ENCODE data around the gene COMMD3. TPM values are rescaled to one million over a fixed set of nuclear protein-coding genes. Genes with fewer than 3 reads are reported as not detected.
A peak's percentile ranks its signal among the peaks of the same experiment; 100 is the strongest.

Gene COMMD3
- total and polyA plus RNA-seq, 2 donors (not counting 1 experiment from before 2014, with no cell fraction given), result 46.0 to 74.3 TPM

DNA sequence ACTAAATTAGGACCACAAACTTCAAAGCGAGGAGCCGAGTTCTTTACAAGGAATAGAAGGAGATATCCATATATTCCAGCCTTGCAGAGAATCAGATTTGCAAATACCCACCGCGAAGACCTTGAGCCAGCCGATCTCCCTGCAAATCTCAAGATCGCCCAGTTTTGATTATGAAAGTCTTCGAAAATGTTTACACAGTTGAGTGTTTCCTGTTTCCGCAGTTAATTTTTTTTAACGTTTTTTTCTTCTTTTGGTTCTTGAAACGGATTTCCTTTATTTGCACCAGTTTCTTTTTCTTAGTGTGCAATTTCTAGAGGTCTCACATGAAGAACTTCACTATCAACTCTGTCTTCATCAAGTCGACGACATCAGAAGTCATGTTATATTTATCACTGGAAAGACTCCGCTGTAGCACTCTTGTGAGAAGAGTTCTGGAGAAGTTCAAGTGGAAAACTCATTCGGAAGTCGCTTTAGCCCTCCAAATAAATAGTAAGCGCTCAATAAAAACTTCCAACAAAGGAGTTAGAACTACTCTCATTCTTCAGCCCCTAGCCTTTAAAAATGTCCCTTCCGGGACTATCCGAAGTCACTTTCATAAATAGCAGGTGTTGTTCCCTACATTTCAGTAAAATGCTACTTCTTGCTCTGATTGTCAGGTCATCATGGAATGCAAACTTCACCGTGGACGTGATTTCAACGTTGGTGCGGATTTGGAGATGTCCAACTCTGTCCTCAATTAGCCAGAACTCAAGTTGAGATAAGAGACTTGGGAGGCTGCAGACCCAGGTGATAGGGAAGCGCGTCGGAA, 17.2 kb downstream of the COMMD3 start:
- peak overlapping the region; percentile 53 for H3K9ac ChIP-seq (ENCODE audit: low read length)
- peaks cover 4 to 14% of the 10 kb centered on the region in 2 experiments for H3K36me3 ChIP-seq (replicated peaks in 1 of 2; ENCODE audit: control extremely low read depth in 1 of 2, control insufficient read depth in 1 of 2, extremely low read depth in 1 of 2, insufficient read depth in 2 of 2, low read length in 1 of 2)
- H3K4me2 ChIP-seq (replicated peaks; ENCODE audit: low read depth, low read length, poor library complexity, severe bottlenecking), result peak overlapping the region; percentile 92
- peak overlapping the region; percentile 19 to 52 for H3K27ac ChIP-seq (ENCODE audit: low read length in 2 of 2)
- Mint-ChIP-seq H3K9me3 (ENCODE audit: insufficient read depth) (no peaks in the 10 kb centered on the region), H3K4me3 (peak overlapping the region; percentile 83), H3K27me3 (peaks cover 17% of the 10 kb centered on the region), H3K27ac (peak overlapping the region; percentile 75), H3K4me1 (peaks cover 35% of the 10 kb centered on the region)
- peaks cover 44 to 49% of the 10 kb centered on the region in 2 donors for H3K4me1 ChIP-seq (ENCODE audit: control insufficient read depth in 2 of 2, insufficient read depth in 2 of 2, low read length in 2 of 2)
- H3K27me3 ChIP-seq (replicated peaks in 1 of 4; ENCODE audit: control extremely low read depth in 1 of 4, control insufficient read depth in 3 of 4, insufficient read depth in 4 of 4, low read length in 3 of 4), result peaks cover 4 to 38% (median 27%) of the 10 kb centered on the region in 4 experiments
- H4K20me1 ChIP-seq (ENCODE audit: control insufficient read depth, insufficient read depth, low read length, poor library complexity, severe bottlenecking), result no peaks in the 10 kb centered on the region
- POLR2A ChIA-PET, result interaction anchor here (0.6 to 1.5 kb wide), 3 partner anchors 9 to 11 kb away, joined by 3 to 4 read pairs (median 3); no protein-coding TSS in a partner anchor
- intact Hi-C loops (cut with micrococcal nuclease), result loop anchor here (1.0 kb wide), 1 partner anchor 8 kb away; no protein-coding TSS in a partner anchor
- peaks cover 3 to 33% (median 3%) of the 10 kb centered on the region in 3 donors for H3K9me3 ChIP-seq (ENCODE audit: control extremely low read depth in 1 of 3, control insufficient read depth in 2 of 3, insufficient read depth in 1 of 3, low read length in 2 of 3)
- no peak for ATAC-seq (ENCODE audit: low read depth)
- 55% methylated on average over 9 of the region's 25 CpGs for WGBS (ENCODE audit: insufficient coverage)
- peak overlapping the region in 4 of 5 experiments; percentile 5 to 56 (median 41) for H3K4me3 ChIP-seq (ENCODE audit: control extremely low read depth in 1 of 5, extremely low read depth in 1 of 5, insufficient read depth in 1 of 5, low read depth in 2 of 5, low read length in 4 of 5)
- CTCF ChIA-PET, result no interaction called here
- TF ChIP-seq, protein P1, sequence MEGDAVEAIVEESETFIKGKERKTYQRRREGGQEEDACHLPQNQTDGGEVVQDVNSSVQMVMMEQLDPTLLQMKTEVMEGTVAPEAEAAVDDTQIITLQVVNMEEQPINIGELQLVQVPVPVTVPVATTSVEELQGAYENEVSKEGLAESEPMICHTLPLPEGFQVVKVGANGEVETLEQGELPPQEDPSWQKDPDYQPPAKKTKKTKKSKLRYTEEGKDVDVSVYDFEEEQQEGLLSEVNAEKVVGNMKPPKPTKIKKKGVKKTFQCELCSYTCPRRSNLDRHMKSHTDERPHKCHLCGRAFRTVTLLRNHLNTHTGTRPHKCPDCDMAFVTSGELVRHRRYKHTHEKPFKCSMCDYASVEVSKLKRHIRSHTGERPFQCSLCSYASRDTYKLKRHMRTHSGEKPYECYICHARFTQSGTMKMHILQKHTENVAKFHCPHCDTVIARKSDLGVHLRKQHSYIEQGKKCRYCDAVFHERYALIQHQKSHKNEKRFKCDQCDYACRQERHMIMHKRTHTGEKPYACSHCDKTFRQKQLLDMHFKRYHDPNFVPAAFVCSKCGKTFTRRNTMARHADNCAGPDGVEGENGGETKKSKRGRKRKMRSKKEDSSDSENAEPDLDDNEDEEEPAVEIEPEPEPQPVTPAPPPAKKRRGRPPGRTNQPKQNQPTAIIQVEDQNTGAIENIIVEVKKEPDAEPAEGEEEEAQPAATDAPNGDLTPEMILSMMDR (IDR thresholded peaks at IDR 0.05), result no peak
- no peak for TF ChIP-seq EZH2 (IDR thresholded peaks at IDR 0.05; ENCODE audit: borderline replicate concordance, insufficient read depth, low read depth, low read length, poor library complexity, severe bottlenecking)
- DNase-seq, result peak; percentile 65
- peak overlapping the region; percentile 81 for H2AFZ ChIP-seq (ENCODE audit: insufficient read depth, low read depth, low read length, poor library complexity, severe bottlenecking)
- H3K79me2 ChIP-seq (ENCODE audit: control insufficient read depth, insufficient read depth, low read length), result no peaks in the 10 kb centered on the region

- Histone ChIP-seq H3K79me2 (ENCODE audit: control insufficient read depth, insufficient read depth, low read length) (no peaks in the 10 kb centered on the region), H3K36me3 (replicated peaks in 1 of 2; ENCODE audit: control extremely low read depth in 1 of 2, control insufficient read depth in 1 of 2, extremely low read depth in 1 of 2, insufficient read depth in 2 of 2, low read length in 1 of 2) (peaks cover 4 to 10% of the 10 kb centered on the region in 2 experiments), H3K9ac (ENCODE audit: low read length) (peak overlapping the region; percentile 53), H2AFZ (ENCODE audit: insufficient read depth, low read depth, low read length, poor library complexity, severe bottlenecking) (peak overlapping the region; percentile 81), H3K4me2 (replicated peaks; ENCODE audit: low read depth, low read length, poor library complexity, severe bottlenecking) (peak overlapping the region; percentile 92), H3K4me1 (ENCODE audit: control insufficient read depth in 2 of 2, insufficient read depth in 2 of 2, low read length in 2 of 2) (peaks cover 44 to 52% of the 10 kb centered on the region in 2 donors), H3K27ac (ENCODE audit: low read length in 2 of 2) (no peak overlapping the region), H4K20me1 (ENCODE audit: control insufficient read depth, insufficient read depth, low read length, poor library complexity, severe bottlenecking) (no peaks in the 10 kb centered on the region), H3K4me3 (ENCODE audit: control extremely low read depth in 1 of 5, extremely low read depth in 1 of 5, insufficient read depth in 1 of 5, low read depth in 2 of 5, low read length in 4 of 5) (peak overlapping the region in 3 of 5 experiments; percentile 5 to 56 (median 38)), H3K27me3 (replicated peaks in 1 of 4; ENCODE audit: control extremely low read depth in 1 of 4, control insufficient read depth in 3 of 4, insufficient read depth in 4 of 4, low read length in 3 of 4) (peaks cover 6 to 43% (median 33%) of the 10 kb centered on the region in 4 experiments), H3K9me3 (ENCODE audit: control extremely low read depth in 1 of 3, control insufficient read depth in 2 of 3, insufficient read depth in 1 of 3, low read length in 2 of 3) (peaks cover 3 to 33% (median 7%) of the 10 kb centered on the region in 3 donors)
- Mint-ChIP-seq H3K9me3 (ENCODE audit: insufficient read depth) (no peaks in the 10 kb centered on the region), H3K27me3 (peaks cover 20% of the 10 kb centered on the region), H3K4me3 (peak overlapping the region; percentile 83), H3K27ac (peak overlapping the region; percentile 75), H3K4me1 (peaks cover 35% of the 10 kb centered on the region)
- DNase-seq (no peak), ATAC-seq (ENCODE audit: low read depth) (no peak)
- CTCF ChIA-PET, result no interaction called here
- 78% methylated on average over 6 of the region's 16 CpGs for WGBS (ENCODE audit: insufficient coverage)
- TF ChIP-seq, protein P1 (IDR thresholded peaks at IDR 0.05), result no peak
- TF ChIP-seq EZH2 (IDR thresholded peaks at IDR 0.05; ENCODE audit: borderline replicate concordance, insufficient read depth, low read depth, low read length, poor library complexity, severe bottlenecking), result no peak
- POLR2A ChIA-PET, result interaction anchor here (1.0 to 1.5 kb wide), 3 partner anchors 9 to 12 kb away, joined by 3 to 4 read pairs (median 3); no protein-coding TSS in a partner anchor
- intact Hi-C loops (cut with micrococcal nuclease), result loop anchor here (1.0 to 2.0 kb wide), 2 partner anchors 9 to 103 kb away; no protein-coding TSS in a partner anchor
Observed at GRCh38 chr10:22333975-22334282, 17.7 kb downstream of the COMMD3 start.

Measured in B cell (primary cell).